Effector memory CD4-positive, alpha-beta T cell (primary cell): ENCODE results near the gene AGTPBP1.
"Not testable (repeated sequence)": the region's sequence is repeated elsewhere in the genome, so short reads cannot be mapped to it uniquely, and the experiment has no call there.

Experiments used
- DNase-seq, 3 donors: peaks; one replicate each; pipeline ENCODE4 v3.0.0-alpha.2; 2020
- H3K27ac ChIP-seq: 2 replicates; pipeline ENCODE4 v1.7.0; 2013; ENCODE audit warnings: mild to moderate bottlenecking, low read length, moderate library complexity; ENCODE audit not compliant: insufficient read depth, poor library complexity, severe bottlenecking
- H3K27me3 ChIP-seq: replicated peaks from 2 replicates; pipeline ENCODE4 v1.7.0; 2013; ENCODE audit warnings: mild to moderate bottlenecking, low read length; ENCODE audit not compliant: insufficient read depth, control insufficient read depth, poor library complexity, severe bottlenecking
- H3K36me3 ChIP-seq: 2 replicates; pipeline ENCODE4 v1.7.0; 2013; ENCODE audit warnings: mild to moderate bottlenecking, low read length, moderate library complexity; ENCODE audit not compliant: control insufficient read depth, insufficient read depth
- H3K4me1 ChIP-seq: 2 replicates; pipeline ENCODE4 v1.7.0; 2013; ENCODE audit warnings: low read length, mild to moderate bottlenecking; ENCODE audit not compliant: control insufficient read depth, insufficient read depth, poor library complexity, severe bottlenecking
- H3K4me3 ChIP-seq: 2 replicates; pipeline ENCODE4 v1.7.0; 2013; ENCODE audit warnings: low read length, low read depth, mild to moderate bottlenecking; ENCODE audit not compliant: insufficient read depth, poor library complexity, severe bottlenecking
- H3K9me3 ChIP-seq: 2 replicates; pipeline ENCODE4 v1.7.0; 2013; ENCODE audit warnings: mild to moderate bottlenecking, low read length, moderate library complexity; ENCODE audit not compliant: control insufficient read depth
- total RNA-seq, 3 donors: gene quantifications; one replicate each; lab custom pipeline; 2026; lab: John Stamatoyannopoulos, UW

Gene AGTPBP1, protein sequence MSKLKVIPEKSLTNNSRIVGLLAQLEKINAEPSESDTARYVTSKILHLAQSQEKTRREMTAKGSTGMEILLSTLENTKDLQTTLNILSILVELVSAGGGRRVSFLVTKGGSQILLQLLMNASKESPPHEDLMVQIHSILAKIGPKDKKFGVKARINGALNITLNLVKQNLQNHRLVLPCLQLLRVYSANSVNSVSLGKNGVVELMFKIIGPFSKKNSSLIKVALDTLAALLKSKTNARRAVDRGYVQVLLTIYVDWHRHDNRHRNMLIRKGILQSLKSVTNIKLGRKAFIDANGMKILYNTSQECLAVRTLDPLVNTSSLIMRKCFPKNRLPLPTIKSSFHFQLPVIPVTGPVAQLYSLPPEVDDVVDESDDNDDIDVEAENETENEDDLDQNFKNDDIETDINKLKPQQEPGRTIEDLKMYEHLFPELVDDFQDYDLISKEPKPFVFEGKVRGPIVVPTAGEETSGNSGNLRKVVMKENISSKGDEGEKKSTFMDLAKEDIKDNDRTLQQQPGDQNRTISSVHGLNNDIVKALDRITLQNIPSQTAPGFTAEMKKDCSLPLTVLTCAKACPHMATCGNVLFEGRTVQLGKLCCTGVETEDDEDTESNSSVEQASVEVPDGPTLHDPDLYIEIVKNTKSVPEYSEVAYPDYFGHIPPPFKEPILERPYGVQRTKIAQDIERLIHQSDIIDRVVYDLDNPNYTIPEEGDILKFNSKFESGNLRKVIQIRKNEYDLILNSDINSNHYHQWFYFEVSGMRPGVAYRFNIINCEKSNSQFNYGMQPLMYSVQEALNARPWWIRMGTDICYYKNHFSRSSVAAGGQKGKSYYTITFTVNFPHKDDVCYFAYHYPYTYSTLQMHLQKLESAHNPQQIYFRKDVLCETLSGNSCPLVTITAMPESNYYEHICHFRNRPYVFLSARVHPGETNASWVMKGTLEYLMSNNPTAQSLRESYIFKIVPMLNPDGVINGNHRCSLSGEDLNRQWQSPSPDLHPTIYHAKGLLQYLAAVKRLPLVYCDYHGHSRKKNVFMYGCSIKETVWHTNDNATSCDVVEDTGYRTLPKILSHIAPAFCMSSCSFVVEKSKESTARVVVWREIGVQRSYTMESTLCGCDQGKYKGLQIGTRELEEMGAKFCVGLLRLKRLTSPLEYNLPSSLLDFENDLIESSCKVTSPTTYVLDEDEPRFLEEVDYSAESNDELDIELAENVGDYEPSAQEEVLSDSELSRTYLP
- 85.6 to 134 (median 119) reads per million in 3 donors for total RNA-seq

DNA sequence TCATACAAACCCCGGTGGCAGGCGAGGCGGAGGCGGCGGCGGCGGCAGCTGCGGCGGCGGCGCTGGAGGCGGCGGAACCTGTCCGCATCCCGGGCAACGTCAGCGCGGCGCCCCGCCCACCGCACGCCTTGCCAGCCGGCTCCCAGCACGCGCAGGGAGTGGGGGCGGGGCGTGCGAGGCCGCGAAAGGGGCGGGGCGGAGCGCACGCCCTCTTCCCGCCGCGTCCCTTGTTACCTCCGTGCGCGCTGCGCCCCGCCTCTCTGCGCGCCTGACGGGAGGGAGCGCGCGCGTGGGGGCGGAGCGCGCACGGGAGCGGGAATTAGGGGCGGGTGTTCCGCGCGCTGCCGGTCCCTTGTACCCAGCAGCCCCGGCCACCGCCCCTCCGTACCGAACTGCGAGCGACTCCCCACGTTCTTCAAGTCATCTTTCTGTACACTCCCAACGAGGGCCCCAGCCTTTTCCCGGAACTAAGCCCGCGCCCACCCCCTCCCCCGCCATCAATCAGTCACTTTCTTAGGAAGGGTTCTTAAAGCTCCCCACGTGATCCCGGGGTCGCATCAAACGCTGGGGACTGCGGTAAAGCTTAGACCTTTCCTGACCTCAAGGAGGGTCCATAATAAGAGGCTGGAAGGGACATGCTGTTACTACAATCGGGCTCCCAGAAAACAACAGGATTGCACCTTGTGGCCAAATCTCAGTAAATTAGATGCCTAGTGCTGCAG is at the start of gene AGTPBP1:
Gene AGTPBP1, minus strand, starts transcription at position 80 of the 722 bp plus-strand sequence. CDS start 29,421 bp downstream, outside the sequence.
- no peaks in the 10 kb centered on the region for H3K9me3 ChIP-seq
- no peaks in the 10 kb centered on the region for H3K36me3 ChIP-seq
- H3K4me3 ChIP-seq, result peak within 1 kb of the TSS; percentile 82
- DNase-seq, result peak; percentile 92 to 96 (median 95)
- peaks cover 10% of the 10 kb centered on the region for H3K4me1 ChIP-seq
- no peaks in the 10 kb centered on the region for H3K27me3 ChIP-seq
- peak within 1 kb of the TSS; percentile 95 for H3K27ac ChIP-seq

GRCh38 chr9:85786116-85786515 is 44.4 kb upstream of the AGTPBP1 start:
- H3K27me3 ChIP-seq, H3K4me1 ChIP-seq, H3K36me3 ChIP-seq, H3K4me3 ChIP-seq, H3K9me3 ChIP-seq, DNase-seq, H3K27ac ChIP-seq: not testable (repeated sequence)

- not testable (repeated sequence) for H3K4me3 ChIP-seq, DNase-seq, H3K27ac ChIP-seq, H3K4me1 ChIP-seq, H3K36me3 ChIP-seq, H3K27me3 ChIP-seq, H3K9me3 ChIP-seq
Observed at GRCh38 chr9:85773844-85774243, 32.1 kb upstream of the AGTPBP1 start.

DNA sequence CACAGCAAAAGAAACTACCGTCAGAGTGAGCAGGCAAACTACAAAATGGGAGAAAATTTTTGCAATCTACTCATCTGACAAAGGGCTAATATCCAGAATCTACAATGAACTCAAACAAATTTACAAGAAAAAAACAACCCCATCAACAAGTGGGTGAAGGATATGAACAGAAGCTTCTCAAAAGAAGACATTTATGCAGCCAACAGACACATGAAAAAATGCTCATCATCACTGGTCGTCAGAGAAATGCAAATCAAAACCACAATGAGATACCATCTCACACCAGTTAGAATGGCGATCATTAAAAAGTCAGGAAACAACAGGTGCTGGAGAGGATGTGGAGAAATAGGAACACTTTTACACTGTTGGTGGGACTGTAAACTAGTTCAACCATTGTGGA is 20.0 kb upstream of the AGTPBP1 start:
- not testable (repeated sequence) for H3K4me3 ChIP-seq, H3K9me3 ChIP-seq, H3K27me3 ChIP-seq, H3K27ac ChIP-seq, H3K36me3 ChIP-seq, DNase-seq, H3K4me1 ChIP-seq

GRCh38 chr9:85757716-85758115 is 16.0 kb upstream of the AGTPBP1 start:
- H3K36me3 ChIP-seq, H3K9me3 ChIP-seq, DNase-seq, H3K27ac ChIP-seq, H3K4me1 ChIP-seq, H3K27me3 ChIP-seq, H3K4me3 ChIP-seq: not testable (repeated sequence)

DNA sequence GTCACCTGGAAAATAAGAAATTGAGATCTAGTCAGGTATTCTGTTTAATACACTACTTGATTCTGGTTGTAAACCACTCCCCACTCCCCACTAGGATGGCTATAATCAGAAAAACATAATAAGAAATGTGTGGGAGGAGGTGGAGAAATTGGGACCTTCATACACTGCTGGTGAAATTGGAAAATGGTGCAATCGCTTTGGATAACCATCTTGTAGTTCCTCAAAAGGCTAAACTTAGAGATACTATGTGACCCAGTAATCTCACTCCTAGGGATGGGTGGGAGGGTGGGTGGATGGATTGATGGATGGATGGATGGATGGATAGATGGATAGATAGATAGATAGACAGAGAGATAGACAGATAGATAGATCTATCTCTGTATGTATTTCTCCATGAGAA is 14.5 kb upstream of the AGTPBP1 start:
- H3K27ac ChIP-seq, H3K4me1 ChIP-seq, DNase-seq, H3K4me3 ChIP-seq, H3K9me3 ChIP-seq, H3K36me3 ChIP-seq, H3K27me3 ChIP-seq: not testable (repeated sequence)

- Histone ChIP-seq H3K36me3 (no peaks in the 10 kb centered on the region), H3K4me1 (no peaks in the 10 kb centered on the region), H3K27ac (no peak overlapping the region), H3K9me3 (no peaks in the 10 kb centered on the region), H3K27me3 (no peaks in the 10 kb centered on the region), H3K4me3 (no peak overlapping the region)
- no peak for DNase-seq
Observed at GRCh38 chr9:85746309-85746708, 4.6 kb upstream of the AGTPBP1 start.

DNA sequence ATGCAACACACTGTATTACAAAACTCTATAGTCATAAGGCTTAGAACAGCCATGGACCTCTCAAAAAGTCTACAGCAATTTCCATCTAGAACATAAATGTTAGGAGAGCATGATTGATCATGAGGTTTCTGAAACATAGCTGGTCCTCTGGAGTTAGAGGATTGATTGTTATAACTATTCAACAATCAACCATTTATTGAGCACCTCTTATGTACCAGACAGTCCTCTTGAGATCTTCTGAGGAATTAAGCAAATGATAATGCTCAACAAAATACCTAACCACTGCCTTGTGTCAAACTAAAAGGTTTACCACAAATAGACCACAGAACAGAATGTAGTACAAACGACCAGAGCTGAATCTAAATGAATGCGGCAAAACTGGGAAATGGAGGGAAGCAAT is 3.4 kb upstream of the AGTPBP1 start:
- H3K4me1 ChIP-seq, result peaks cover 4% of the 10 kb centered on the region
- H3K36me3 ChIP-seq, result no peaks in the 10 kb centered on the region
- DNase-seq, result no peak
- no peak overlapping the region for H3K27ac ChIP-seq
- H3K4me3 ChIP-seq, result no peak overlapping the region
- no peaks in the 10 kb centered on the region for H3K9me3 ChIP-seq
- no peaks in the 10 kb centered on the region for H3K27me3 ChIP-seq

DNA sequence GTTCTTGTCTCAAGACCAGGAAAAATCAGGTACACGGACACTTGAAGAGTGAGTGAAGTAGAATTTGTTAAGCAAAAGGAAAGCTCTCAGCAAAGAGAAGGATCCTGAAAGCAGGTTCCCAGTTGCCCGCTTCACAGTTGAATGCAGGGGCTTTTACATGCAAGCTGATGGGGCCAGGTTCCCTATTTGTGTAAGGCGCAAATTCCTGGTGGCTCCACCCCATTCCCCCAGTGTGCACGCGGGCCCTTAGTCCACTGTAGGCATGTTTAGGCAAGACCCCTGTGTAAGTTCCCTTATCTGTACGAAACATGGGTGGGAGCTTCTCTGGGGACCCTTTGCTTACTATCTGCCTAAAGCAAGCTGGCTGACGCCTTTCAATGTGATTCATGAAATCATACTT is 2.7 kb upstream of the AGTPBP1 start:
- Histone ChIP-seq H3K27ac (no peak overlapping the region), H3K9me3 (no peaks in the 10 kb centered on the region), H3K27me3 (no peaks in the 10 kb centered on the region), H3K4me3 (no peak overlapping the region), H3K4me1 (peaks cover 10% of the 10 kb centered on the region), H3K36me3 (no peaks in the 10 kb centered on the region)
- no peak for DNase-seq
